ENCODE data around the gene RAC3.

- TF ChIP-seq CTCF (IDR thresholded peaks at IDR 0.05; ENCODE audit: poor library complexity): no peak
- no peak for TF ChIP-seq EZH2 (IDR thresholded peaks at IDR 0.05; ENCODE audit: borderline replicate concordance)
Observed at GRCh38 chr17:81986606-81987005, 44.9 kb upstream of the RAC3 start.
